ENCODE data around the gene PLD3.

PLD3 gene

GRCh38 chr19:40414542-40415535 lies 66.3 kb downstream of the PLD3 start:
- no peak for DNase-seq

GRCh38 chr19:40415768-40416167 lies 67.3 kb downstream of the PLD3 start:
- no peak for DNase-seq

GRCh38 chr19:40416918-40417642 lies 68.6 kb downstream of the PLD3 start:
- DNase-seq: no peak

GRCh38 chr19:40417643-40417981 lies 69.1 kb downstream of the PLD3 start:
- no peak for DNase-seq

- DNase-seq: no peak
Measured at GRCh38 chr19:40418040-40418439, 69.5 kb downstream of the PLD3 start.

- no peak for DNase-seq
Measured at GRCh38 chr19:40419066-40419612, 70.6 kb downstream of the PLD3 start.

- DNase-seq: no peak
Measured at GRCh38 chr19:40419780-40420179, 71.3 kb downstream of the PLD3 start.

GRCh38 chr19:40420451-40420765 lies 71.9 kb downstream of the PLD3 start:
- DNase-seq: no peak

- DNase-seq: peak; percentile 73
Measured at GRCh38 chr19:40420766-40421765, 72.6 kb downstream of the PLD3 start.

- no peak for DNase-seq
Measured at GRCh38 chr19:40421993-40422747, 73.7 kb downstream of the PLD3 start.

- DNase-seq: no peak
Measured at GRCh38 chr19:40422748-40423566, 74.5 kb downstream of the PLD3 start.

GRCh38 chr19:40423938-40424337 lies 75.4 kb downstream of the PLD3 start:
- no peak for DNase-seq

GRCh38 chr19:40424637-40425449 lies 76.3 kb downstream of the PLD3 start:
- DNase-seq: no peak

- DNase-seq: peak; percentile 97
Measured at GRCh38 chr19:40425450-40426287, 77.2 kb downstream of the PLD3 start, which contains the start of gene SERTAD1. Gene SERTAD1, minus strand, starts transcription at chr19:40425992. Its CDS starts 2,446 bp downstream, at chr19:40423546.
